Trophoblast cell (in vitro differentiated cells and primary cell): ENCODE data around the gene CCDC187.

Experiments used
- DNase-seq, 2 donors: peaks; one replicate each; pipeline ENCODE4 v3.0.0-alpha.2; 2016
- H2AFZ ChIP-seq: 2 replicates; pipeline ENCODE4 v1.6.1; 2013; ENCODE audit warnings: low read length, moderate library complexity, mild to moderate bottlenecking; ENCODE audit not compliant: insufficient read depth, poor library complexity
- H2AK5ac ChIP-seq: 2 replicates; pipeline ENCODE4 v1.6.1; 2013; ENCODE audit warnings: mild to moderate bottlenecking, low read length
- H2BK120ac ChIP-seq: 2 replicates; pipeline ENCODE4 v1.6.1; 2013; ENCODE audit warnings: low read length, mild to moderate bottlenecking, moderate library complexity; ENCODE audit not compliant: insufficient read depth, poor library complexity
- H2BK12ac ChIP-seq: 2 replicates; pipeline ENCODE4 v1.6.1; 2013; ENCODE audit warnings: mild to moderate bottlenecking, low read length, moderate library complexity
- H2BK5ac ChIP-seq: 2 replicates; pipeline ENCODE4 v1.6.1; 2013; ENCODE audit warnings: low read length, low read depth, moderate library complexity, mild to moderate bottlenecking; ENCODE audit not compliant: poor library complexity
- H3K14ac ChIP-seq: 2 replicates; pipeline ENCODE4 v1.6.1; 2013; ENCODE audit warnings: mild to moderate bottlenecking, low read length
- H3K18ac ChIP-seq: 2 replicates; pipeline ENCODE4 v1.6.1; 2013; ENCODE audit warnings: mild to moderate bottlenecking, low read length
- H3K23ac ChIP-seq: 2 replicates; pipeline ENCODE4 v1.6.1; 2013; ENCODE audit warnings: low read length
- H3K27ac ChIP-seq: 2 replicates; pipeline ENCODE4 v1.5.1; 2013; ENCODE audit warnings: low read depth, mild to moderate bottlenecking, inconsistent platforms, low read length, moderate library complexity
- H3K27me3 ChIP-seq: 2 replicates; pipeline ENCODE4 v1.6.1; 2013; ENCODE audit warnings: inconsistent platforms, mild to moderate bottlenecking, low read length, moderate library complexity; ENCODE audit not compliant: insufficient read depth
- H3K36me3 ChIP-seq, 2 experiments: 1 replicate in 1 of 2; 2 replicates in 1 of 2; pipeline ENCODE4 v1.6.1; 2013; ENCODE audit warnings: low read length in 2 of 2, mild to moderate bottlenecking in 2 of 2, moderate library complexity in 1 of 2; ENCODE audit not compliant: insufficient read depth in 2 of 2, control insufficient read depth in 1 of 2
- H3K4ac ChIP-seq: 2 replicates; pipeline ENCODE4 v1.6.1; 2013; ENCODE audit warnings: low read depth, mild to moderate bottlenecking, low read length, moderate library complexity
- H3K4me1 ChIP-seq, 2 experiments: 1 replicate in 1 of 2; 2 replicates in 1 of 2; pipeline ENCODE4 v1.6.1; 2013; ENCODE audit warnings: low read length in 2 of 2, mild to moderate bottlenecking in 2 of 2, moderate library complexity in 1 of 2; ENCODE audit not compliant: insufficient read depth in 2 of 2, control insufficient read depth in 1 of 2
- H3K4me2 ChIP-seq: 2 replicates; pipeline ENCODE4 v1.6.1; 2013; ENCODE audit warnings: inconsistent platforms, mild to moderate bottlenecking, low read length, moderate library complexity
- H3K4me3 ChIP-seq: 2 replicates; pipeline ENCODE4 v1.5.1; 2013; ENCODE audit warnings: mild to moderate bottlenecking, low read depth, low read length, inconsistent platforms
- H3K79me1 ChIP-seq: one replicate; pipeline ENCODE4 v1.6.1; 2013; ENCODE audit warnings: low read length
- H3K79me2 ChIP-seq: 2 replicates; pipeline ENCODE4 v1.6.1; 2013; ENCODE audit warnings: low read length, mild to moderate bottlenecking; ENCODE audit not compliant: control insufficient read depth, insufficient read depth, poor library complexity
- H3K9ac ChIP-seq: 2 replicates; pipeline ENCODE4 v1.6.1; 2013; ENCODE audit warnings: mild to moderate bottlenecking, low read length
- H3K9me3 ChIP-seq: 2 replicates; pipeline ENCODE4 v1.6.1; 2013; ENCODE audit warnings: low read depth, mild to moderate bottlenecking, control low read depth, inconsistent platforms, low read length; ENCODE audit not compliant: insufficient read depth
- H4K12ac ChIP-seq: 2 replicates; pipeline ENCODE4 v1.6.1; 2013; ENCODE audit warnings: low read depth, mild to moderate bottlenecking, low read length, moderate library complexity
- H4K8ac ChIP-seq: 2 replicates; pipeline ENCODE4 v1.6.1; 2013; ENCODE audit warnings: low read depth, mild to moderate bottlenecking, low read length, moderate library complexity
- H4K91ac ChIP-seq: one replicate; pipeline ENCODE4 v1.6.1; 2013; ENCODE audit warnings: low read depth, mild to moderate bottlenecking, low read length, moderate library complexity
- WGBS: extraction: QIAGEN DNeasy Blood & Tissue Kit; methylation state at CpG from one replicate; pipeline ENCODE4 v1.1.7; 2013; ENCODE audit warnings: missing lambda C conversion rate; ENCODE audit not compliant: insufficient read length, insufficient coverage; ENCODE audit errors: extremely low coverage; 5-methylcytosine and 5-hydroxymethylcytosine counted together

CCDC187 gene

GRCh38 chr9:136290508-136291000 lies 13.3 kb downstream of the CCDC187 start:
- Histone ChIP-seq H3K36me3 (no peaks in the 10 kb centered on the region), H4K8ac (no peak overlapping the region), H2BK5ac (no peak overlapping the region), H3K14ac (no peak overlapping the region), H4K91ac (no peak overlapping the region), H3K9ac (no peak overlapping the region), H2BK12ac (no peak overlapping the region), H3K27ac (no peak overlapping the region), H2AFZ (no peak overlapping the region), H3K4ac (no peak overlapping the region), H3K9me3 (peaks cover 18% of the 10 kb centered on the region), H3K4me2 (no peak overlapping the region), H3K79me2 (no peaks in the 10 kb centered on the region), H3K23ac (no peak overlapping the region), H3K18ac (no peak overlapping the region), H3K4me3 (no peak overlapping the region), H3K79me1 (no peaks in the 10 kb centered on the region), H4K12ac (no peak overlapping the region), H3K27me3 (peaks cover 4% of the 10 kb centered on the region), H3K4me1 (peaks cover 3 to 6% of the 10 kb centered on the region in 2 experiments), H2BK120ac (no peak overlapping the region), H2AK5ac (no peak overlapping the region)
- DNase-seq: no peak
- WGBS: no CpG with 5 or more reads among the region's 31 CpGs

DNA sequence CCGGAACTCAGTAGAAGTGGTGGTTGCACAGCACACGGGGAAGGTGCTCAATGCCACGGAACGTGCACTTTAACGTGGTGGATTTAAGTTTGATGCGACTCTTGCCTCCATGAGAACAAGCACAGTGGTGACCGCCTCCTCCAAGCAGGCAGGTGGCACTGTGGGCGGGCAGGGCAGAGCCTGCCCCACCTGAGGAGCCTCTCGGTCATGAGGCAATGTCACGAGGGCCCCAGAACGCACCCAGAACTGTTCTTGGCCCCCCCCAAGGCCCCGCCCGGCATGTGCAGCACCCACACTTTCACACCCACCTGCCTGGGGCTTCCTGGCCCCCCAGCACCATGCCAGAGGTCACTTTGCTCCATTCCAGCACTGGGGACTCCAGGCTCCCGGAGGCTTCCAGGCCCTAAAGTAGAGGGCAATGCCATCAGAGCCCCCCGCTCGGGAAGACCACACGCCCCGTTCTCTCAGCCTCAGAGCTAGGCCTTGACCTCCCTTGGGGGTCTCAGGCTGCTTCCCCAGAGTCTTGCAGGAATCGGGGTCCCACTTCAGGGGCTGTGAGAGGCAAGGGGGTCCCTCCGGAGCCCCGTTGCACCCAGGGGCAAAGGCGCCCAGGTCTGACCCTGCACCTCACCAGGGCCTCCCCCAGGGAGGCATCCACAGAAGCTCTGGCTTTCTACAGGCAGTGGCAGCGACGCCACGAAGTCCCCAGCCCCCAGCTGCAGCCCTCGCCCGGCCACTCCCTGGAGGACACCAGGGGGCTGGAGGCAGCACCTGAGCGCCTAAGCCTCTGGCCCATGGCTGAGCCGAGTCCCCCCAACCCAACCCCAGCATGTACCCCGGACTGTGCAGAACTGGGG lies 14.0 kb downstream of the CCDC187 start:
- H4K12ac ChIP-seq: no peak overlapping the region
- H3K18ac ChIP-seq: no peak overlapping the region
- H2BK5ac ChIP-seq: no peak overlapping the region
- no peak overlapping the region for H3K27ac ChIP-seq
- no peak overlapping the region for H4K91ac ChIP-seq
- no peak overlapping the region for H2AFZ ChIP-seq
- H3K4me1 ChIP-seq: peaks cover 3 to 6% of the 10 kb centered on the region in 2 experiments
- H2AK5ac ChIP-seq: no peak overlapping the region
- WGBS: no CpG with 5 or more reads among the region's 30 CpGs
- no peaks in the 10 kb centered on the region for H3K79me2 ChIP-seq
- H3K4ac ChIP-seq: no peak overlapping the region
- H3K23ac ChIP-seq: no peak overlapping the region
- H3K4me2 ChIP-seq: no peak overlapping the region
- H3K14ac ChIP-seq: no peak overlapping the region
- H3K79me1 ChIP-seq: no peaks in the 10 kb centered on the region
- H3K36me3 ChIP-seq: no peaks in the 10 kb centered on the region
- DNase-seq: no peak
- H3K4me3 ChIP-seq: no peak overlapping the region
- H3K9ac ChIP-seq: no peak overlapping the region
- no peak overlapping the region for H2BK12ac ChIP-seq
- peaks cover 18% of the 10 kb centered on the region for H3K9me3 ChIP-seq
- H4K8ac ChIP-seq: no peak overlapping the region
- H2BK120ac ChIP-seq: no peak overlapping the region
- H3K27me3 ChIP-seq: peaks cover 4% of the 10 kb centered on the region

DNA sequence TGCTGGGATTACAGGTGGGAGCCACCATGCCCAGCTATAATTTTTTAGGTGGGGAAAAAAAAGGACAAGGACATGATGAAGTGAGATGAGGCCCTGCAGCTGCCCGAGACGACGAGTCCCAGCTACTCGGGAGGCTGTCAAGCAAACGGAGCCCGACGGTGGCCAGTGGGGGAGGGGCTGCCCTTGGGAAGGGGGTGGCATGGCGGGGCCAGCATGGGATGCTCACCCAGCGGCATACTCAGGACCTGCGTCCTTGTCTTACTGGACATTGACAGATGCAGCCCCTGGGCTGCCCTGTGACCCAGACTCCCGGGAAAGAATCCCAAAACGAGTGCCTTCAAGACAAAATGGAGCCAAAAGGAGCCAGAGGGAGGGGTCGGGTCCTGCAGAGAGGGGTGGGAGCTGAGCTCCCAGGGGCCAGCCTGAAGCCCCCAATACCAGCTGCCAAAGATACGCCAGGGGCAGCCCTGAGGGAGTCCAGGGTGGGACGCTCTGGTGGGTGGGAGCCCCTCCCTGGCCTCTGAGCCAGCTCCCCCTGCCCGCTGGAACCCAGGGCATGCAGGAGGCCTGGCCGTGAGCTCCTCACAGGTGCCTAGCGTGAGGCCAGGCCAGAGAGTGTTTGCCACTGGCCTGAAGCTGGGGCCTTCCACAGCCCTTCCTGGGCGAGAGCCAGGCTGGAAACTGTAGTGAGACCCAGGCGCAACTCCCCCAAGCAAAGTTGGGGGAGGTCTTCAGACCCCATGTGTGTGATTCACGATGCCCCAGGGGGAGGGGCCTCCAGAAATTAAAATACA lies 15.7 kb downstream of the CCDC187 start:
- Histone ChIP-seq H4K8ac (no peak overlapping the region), H2BK120ac (no peak overlapping the region), H4K12ac (no peak overlapping the region), H2BK5ac (no peak overlapping the region), H2BK12ac (no peak overlapping the region), H3K79me1 (no peaks in the 10 kb centered on the region), H3K4me2 (no peak overlapping the region), H3K36me3 (no peaks in the 10 kb centered on the region), H3K14ac (no peak overlapping the region), H3K9ac (no peak overlapping the region), H3K18ac (no peak overlapping the region), H2AK5ac (no peak overlapping the region), H3K9me3 (peaks cover 4% of the 10 kb centered on the region), H3K79me2 (no peaks in the 10 kb centered on the region), H3K4me1 (peaks cover 3 to 6% of the 10 kb centered on the region in 2 experiments), H3K27ac (no peak overlapping the region), H3K23ac (no peak overlapping the region), H2AFZ (no peak overlapping the region), H3K4me3 (no peak overlapping the region), H4K91ac (no peak overlapping the region), H3K4ac (no peak overlapping the region), H3K27me3 (peaks cover 4% of the 10 kb centered on the region)
- DNase-seq: no peak
- WGBS: no CpG with 5 or more reads among the region's 21 CpGs

DNA sequence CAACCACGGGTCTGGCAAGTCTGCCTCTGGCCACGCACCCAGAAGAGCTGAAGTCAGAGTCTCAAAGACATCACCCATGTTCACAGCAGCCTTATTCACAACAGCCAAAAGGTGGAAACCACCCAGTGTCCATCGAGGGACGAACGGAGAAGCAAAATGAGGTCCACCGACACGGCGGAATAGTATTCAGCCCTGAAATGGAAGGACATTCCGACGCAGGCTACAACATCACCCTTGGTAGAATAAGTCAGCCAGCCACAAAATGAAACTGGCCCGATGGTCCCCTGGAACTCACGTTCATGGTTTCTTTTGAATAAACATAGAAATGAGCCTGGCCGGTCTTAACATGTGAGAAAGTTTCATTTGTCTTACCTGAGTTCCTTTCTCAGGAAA lies 16.9 kb downstream of the CCDC187 start:
- no peak overlapping the region for H3K27ac ChIP-seq
- no CpG with 5 or more reads among the region's 13 CpGs for WGBS
- H3K23ac ChIP-seq: no peak overlapping the region
- H2BK12ac ChIP-seq: no peak overlapping the region
- no peaks in the 10 kb centered on the region for H3K79me1 ChIP-seq
- no peaks in the 10 kb centered on the region for H3K36me3 ChIP-seq
- H4K8ac ChIP-seq: no peak overlapping the region
- H3K79me2 ChIP-seq: no peaks in the 10 kb centered on the region
- H3K9ac ChIP-seq: no peak overlapping the region
- H2AFZ ChIP-seq: no peak overlapping the region
- DNase-seq: no peak
- H3K18ac ChIP-seq: no peak overlapping the region
- no peak overlapping the region for H4K91ac ChIP-seq
- H4K12ac ChIP-seq: no peak overlapping the region
- H2BK5ac ChIP-seq: no peak overlapping the region
- peaks cover 4% of the 10 kb centered on the region for H3K27me3 ChIP-seq
- H3K4ac ChIP-seq: no peak overlapping the region
- no peak overlapping the region for H3K4me3 ChIP-seq
- no peak overlapping the region for H3K4me2 ChIP-seq
- H3K4me1 ChIP-seq: peaks cover 3 to 6% of the 10 kb centered on the region in 2 experiments
- H3K9me3 ChIP-seq: no peaks in the 10 kb centered on the region
- H2AK5ac ChIP-seq: no peak overlapping the region
- H2BK120ac ChIP-seq: no peak overlapping the region
- no peak overlapping the region for H3K14ac ChIP-seq
